ENCODE measurements around the gene OTUB1.

- no peak for TF ChIP-seq CTCF (IDR thresholded peaks at IDR 0.05)
- TF ChIP-seq POLR2A (IDR thresholded peaks at IDR 0.05) = no peak
These were observed 36.0 kb downstream of the OTUB1 start for GRCh38 chr11:64022125-64022784.

Measured in breast epithelium (tissue), 3 donors.